HG03159 (cell line): Measurements from ENCODE around the gene PDE4B.

Experiments used
- ATAC-seq: cut with Tn5 transposase; IDR thresholded peaks from one replicate; pipeline ENCODE4 v1.9.1; 2021; ENCODE audit warnings: mild to moderate bottlenecking, moderate library complexity; ENCODE audit not compliant: unreplicated experiment

PDE4B gene

GRCh38 chr1:66250478-66250877 is 457.8 kb downstream of the PDE4B start:
- no peak for ATAC-seq

GRCh38 chr1:66251546-66251945 is 458.9 kb downstream of the PDE4B start:
- peak; percentile 57 for ATAC-seq

GRCh38 chr1:66253330-66253921 is 460.7 kb downstream of the PDE4B start:
- peak; percentile 79 for ATAC-seq

GRCh38 chr1:66254785-66255184 is 462.1 kb downstream of the PDE4B start:
- ATAC-seq = no peak

GRCh38 chr1:66256629-66257572 is 464.2 kb downstream of the PDE4B start:
- no peak for ATAC-seq

GRCh38 chr1:66258404-66259105 is 465.9 kb downstream of the PDE4B start:
- peak; percentile 80 for ATAC-seq

GRCh38 chr1:66261364-66261763 is 468.7 kb downstream of the PDE4B start:
- no peak for ATAC-seq

- ATAC-seq = no peak
These were observed 469.7 kb downstream of the PDE4B start for GRCh38 chr1:66262208-66262963.

GRCh38 chr1:66265268-66265667 is 472.6 kb downstream of the PDE4B start:
- ATAC-seq = no peak

- no peak for ATAC-seq
These were observed 473.1 kb downstream of the PDE4B start for GRCh38 chr1:66265796-66266195.

- no peak for ATAC-seq
These were observed 473.7 kb downstream of the PDE4B start for GRCh38 chr1:66266350-66266749.

- ATAC-seq = no peak
These were observed 474.1 kb downstream of the PDE4B start for GRCh38 chr1:66266756-66267155.

- ATAC-seq = no peak
These were observed 474.7 kb downstream of the PDE4B start for GRCh38 chr1:66267201-66267940.

- ATAC-seq = no peak
These were observed 476.5 kb downstream of the PDE4B start for GRCh38 chr1:66269222-66269621.

GRCh38 chr1:66270119-66270812 is 477.6 kb downstream of the PDE4B start:
- no peak for ATAC-seq

- no peak for ATAC-seq
These were observed 478.7 kb downstream of the PDE4B start for GRCh38 chr1:66271216-66271903.

GRCh38 chr1:66271904-66272254 is 479.2 kb downstream of the PDE4B start:
- ATAC-seq = no peak

GRCh38 chr1:66273656-66274055 is 481.0 kb downstream of the PDE4B start:
- no peak for ATAC-seq

- ATAC-seq = no peak
These were observed 481.9 kb downstream of the PDE4B start for GRCh38 chr1:66274634-66275033.
